IPS-18c (cell line): ENCODE data around the gene DACT3.

Experiments used
- H3K4me3 ChIP-seq: 2 replicates; pipeline ENCODE4 v1.7.0; 2013; ENCODE audit warnings: low read depth, mild to moderate bottlenecking, low read length, moderate library complexity; ENCODE audit not compliant: insufficient read depth
- H3K9me3 ChIP-seq: one replicate; pipeline ENCODE4 v1.6.1; 2013; ENCODE audit warnings: mild to moderate bottlenecking, low read length, moderate library complexity; ENCODE audit not compliant: control insufficient read depth, insufficient read depth

The DACT3 gene

GRCh38 chr19:46608581-46609345 is 52.2 kb downstream of the DACT3 start:
- no peaks in the 10 kb centered on the region for H3K9me3 ChIP-seq

GRCh38 chr19:46608178-46608577 is 52.8 kb downstream of the DACT3 start:
- H3K4me3 ChIP-seq = no peak overlapping the region
- H3K9me3 ChIP-seq = no peaks in the 10 kb centered on the region

More at GRCh38 chr19:46608581-46609345, 52.2 kb downstream of the DACT3 start:
- H3K4me3 ChIP-seq = no peak overlapping the region

- H3K9me3 ChIP-seq = no peaks in the 10 kb centered on the region
- H3K4me3 ChIP-seq = no peak overlapping the region
Measured at GRCh38 chr19:46607448-46607841, 53.5 kb downstream of the DACT3 start.

GRCh38 chr19:46606681-46607447 is 54.1 kb downstream of the DACT3 start:
- Histone ChIP-seq H3K9me3 (no peaks in the 10 kb centered on the region), H3K4me3 (no peak overlapping the region)

GRCh38 chr19:46606019-46606418 is 55.0 kb downstream of the DACT3 start:
- no peak overlapping the region for H3K4me3 ChIP-seq
- no peaks in the 10 kb centered on the region for H3K9me3 ChIP-seq

GRCh38 chr19:46605356-46605821 is 55.6 kb downstream of the DACT3 start:
- Histone ChIP-seq H3K4me3 (no peak overlapping the region), H3K9me3 (no peaks in the 10 kb centered on the region)

GRCh38 chr19:46604781-46605355 is 56.1 kb downstream of the DACT3 start:
- no peaks in the 10 kb centered on the region for H3K9me3 ChIP-seq
- no peak overlapping the region for H3K4me3 ChIP-seq

GRCh38 chr19:46603752-46604231 is 57.2 kb downstream of the DACT3 start:
- Histone ChIP-seq H3K9me3 (no peaks in the 10 kb centered on the region), H3K4me3 (no peak overlapping the region)

GRCh38 chr19:46603195-46603637 is 57.8 kb downstream of the DACT3 start:
- no peaks in the 10 kb centered on the region for H3K9me3 ChIP-seq
- peak overlapping the region; percentile 31 for H3K4me3 ChIP-seq

- Histone ChIP-seq H3K9me3 (no peaks in the 10 kb centered on the region), H3K4me3 (peak overlapping the region; percentile 99)
Measured at GRCh38 chr19:46602392-46603194, 58.4 kb downstream of the DACT3 start.

GRCh38 chr19:46601318-46602224 is 59.4 kb downstream of the DACT3 start, which contains the start of gene CALM3:
Gene CALM3 (plus strand): TSS chr19:46601330. CDS start chr19:46601435, 105 bp downstream.
- no peaks in the 10 kb centered on the region for H3K9me3 ChIP-seq
- peak within 1 kb of the TSS; percentile 99 for H3K4me3 ChIP-seq

- H3K4me3 ChIP-seq = peak overlapping the region; percentile 99
Measured at GRCh38 chr19:46600384-46601317, 60.3 kb downstream of the DACT3 start.

GRCh38 chr19:46599716-46600373 is 61.1 kb downstream of the DACT3 start:
- peak overlapping the region; percentile 81; the same call in 1 of the 2 replicates for H3K4me3 ChIP-seq
- H3K9me3 ChIP-seq = no peaks in the 10 kb centered on the region

More at GRCh38 chr19:46600384-46601317, 60.3 kb downstream of the DACT3 start:
- H3K9me3 ChIP-seq = no peaks in the 10 kb centered on the region

- Histone ChIP-seq H3K9me3 (no peaks in the 10 kb centered on the region), H3K4me3 (no peak overlapping the region)
Measured at GRCh38 chr19:46598372-46598917, 62.5 kb downstream of the DACT3 start.
